Effector memory CD4-positive, alpha-beta T cell (primary cell): ENCODE data around the gene MAPK8IP3.
"Not testable (repeated sequence)": the region's sequence is repeated elsewhere in the genome, so short reads cannot be mapped to it uniquely, and the experiment has no call there.

Experiments
- DNase-seq, 3 donors: peaks; one replicate each; pipeline ENCODE4 v3.0.0-alpha.2; 2020
- H3K27ac ChIP-seq: 2 replicates; pipeline ENCODE4 v1.7.0; 2013; ENCODE audit warnings: mild to moderate bottlenecking, low read length, moderate library complexity; ENCODE audit not compliant: insufficient read depth, poor library complexity, severe bottlenecking
- H3K27me3 ChIP-seq: replicated peaks from 2 replicates; pipeline ENCODE4 v1.7.0; 2013; ENCODE audit warnings: mild to moderate bottlenecking, low read length; ENCODE audit not compliant: insufficient read depth, control insufficient read depth, poor library complexity, severe bottlenecking
- H3K36me3 ChIP-seq: 2 replicates; pipeline ENCODE4 v1.7.0; 2013; ENCODE audit warnings: mild to moderate bottlenecking, low read length, moderate library complexity; ENCODE audit not compliant: control insufficient read depth, insufficient read depth
- H3K4me1 ChIP-seq: 2 replicates; pipeline ENCODE4 v1.7.0; 2013; ENCODE audit warnings: low read length, mild to moderate bottlenecking; ENCODE audit not compliant: control insufficient read depth, insufficient read depth, poor library complexity, severe bottlenecking
- H3K4me3 ChIP-seq: 2 replicates; pipeline ENCODE4 v1.7.0; 2013; ENCODE audit warnings: low read length, low read depth, mild to moderate bottlenecking; ENCODE audit not compliant: insufficient read depth, poor library complexity, severe bottlenecking
- H3K9me3 ChIP-seq: 2 replicates; pipeline ENCODE4 v1.7.0; 2013; ENCODE audit warnings: mild to moderate bottlenecking, low read length, moderate library complexity; ENCODE audit not compliant: control insufficient read depth

MAPK8IP3 gene

GRCh38 chr16:1708768-1709180 is 2.8 kb downstream of the MAPK8IP3 start:
- Histone ChIP-seq H3K27ac (no peak overlapping the region), H3K4me1 (peaks cover 21% of the 10 kb centered on the region)
- DNase-seq: no peak

GRCh38 chr16:1709356-1709755 is 3.4 kb downstream of the MAPK8IP3 start:
- Histone ChIP-seq H3K4me1 (peaks cover 21% of the 10 kb centered on the region), H3K27me3 (no peaks in the 10 kb centered on the region), H3K36me3 (peaks cover 14% of the 10 kb centered on the region), H3K27ac (no peak overlapping the region), H3K4me3 (no peak overlapping the region), H3K9me3 (no peaks in the 10 kb centered on the region)
- no peak for DNase-seq

More at GRCh38 chr16:1708768-1709180, 2.8 kb downstream of the MAPK8IP3 start:
- Histone ChIP-seq H3K4me3 (no peak overlapping the region), H3K36me3 (peaks cover 14% of the 10 kb centered on the region), H3K9me3 (no peaks in the 10 kb centered on the region), H3K27me3 (no peaks in the 10 kb centered on the region)

- Histone ChIP-seq H3K4me1 (peaks cover 21% of the 10 kb centered on the region), H3K4me3 (no peak overlapping the region), H3K36me3 (peaks cover 14% of the 10 kb centered on the region), H3K27me3 (no peaks in the 10 kb centered on the region), H3K9me3 (no peaks in the 10 kb centered on the region), H3K27ac (no peak overlapping the region)
- DNase-seq: no peak
Measured at GRCh38 chr16:1710811-1711507, 5.0 kb downstream of the MAPK8IP3 start.

GRCh38 chr16:1712791-1713261 is 6.8 kb downstream of the MAPK8IP3 start:
- peaks cover 14% of the 10 kb centered on the region for H3K36me3 ChIP-seq
- no peaks in the 10 kb centered on the region for H3K9me3 ChIP-seq
- no peak for DNase-seq
- no peaks in the 10 kb centered on the region for H3K27me3 ChIP-seq
- no peak overlapping the region for H3K4me3 ChIP-seq
- H3K27ac ChIP-seq: no peak overlapping the region
- H3K4me1 ChIP-seq: peaks cover 12% of the 10 kb centered on the region

- Histone ChIP-seq H3K27me3 (no peaks in the 10 kb centered on the region), H3K4me3 (no peak overlapping the region), H3K27ac (no peak overlapping the region), H3K36me3 (peaks cover 14% of the 10 kb centered on the region), H3K9me3 (no peaks in the 10 kb centered on the region), H3K4me1 (peaks cover 7% of the 10 kb centered on the region)
- no peak for DNase-seq
Measured at GRCh38 chr16:1713331-1713730, 7.3 kb downstream of the MAPK8IP3 start.

- no peak overlapping the region for H3K4me3 ChIP-seq
- H3K27ac ChIP-seq: no peak overlapping the region
- no peaks in the 10 kb centered on the region for H3K27me3 ChIP-seq
- H3K4me1 ChIP-seq: peaks cover 4% of the 10 kb centered on the region
- no peak for DNase-seq
- H3K9me3 ChIP-seq: no peaks in the 10 kb centered on the region
- peaks cover 14% of the 10 kb centered on the region for H3K36me3 ChIP-seq
Measured at GRCh38 chr16:1713933-1714332, 7.9 kb downstream of the MAPK8IP3 start.

- Histone ChIP-seq H3K36me3 (peaks cover 14% of the 10 kb centered on the region), H3K27ac (no peak overlapping the region), H3K9me3 (no peaks in the 10 kb centered on the region), H3K27me3 (no peaks in the 10 kb centered on the region), H3K4me3 (no peak overlapping the region), H3K4me1 (no peaks in the 10 kb centered on the region)
- no peak for DNase-seq
Measured at GRCh38 chr16:1715220-1715619, 9.2 kb downstream of the MAPK8IP3 start.

- DNase-seq, H3K4me3 ChIP-seq: not testable (repeated sequence)
Measured at GRCh38 chr16:1718236-1718635, 12.2 kb downstream of the MAPK8IP3 start.

GRCh38 chr16:1719559-1720229 is 13.7 kb downstream of the MAPK8IP3 start:
- H3K27ac ChIP-seq, H3K9me3 ChIP-seq, H3K27me3 ChIP-seq, H3K36me3 ChIP-seq, H3K4me3 ChIP-seq, DNase-seq: not testable (repeated sequence)
- H3K4me1 ChIP-seq: peaks cover 16% of the 10 kb centered on the region

More at GRCh38 chr16:1718236-1718635, 12.2 kb downstream of the MAPK8IP3 start:
- H3K4me1 ChIP-seq: peaks cover 11% of the 10 kb centered on the region
- H3K9me3 ChIP-seq, H3K27me3 ChIP-seq, H3K27ac ChIP-seq, H3K36me3 ChIP-seq: not testable (repeated sequence)

GRCh38 chr16:1721372-1721771 is 15.4 kb downstream of the MAPK8IP3 start:
- Histone ChIP-seq H3K27ac (no peak overlapping the region), H3K4me1 (peaks cover 16% of the 10 kb centered on the region), H3K36me3 (peaks cover 6% of the 10 kb centered on the region), H3K9me3 (no peaks in the 10 kb centered on the region), H3K27me3 (no peaks in the 10 kb centered on the region), H3K4me3 (no peak overlapping the region)
- DNase-seq: no peak
